Natural killer cell treated with Interleukin-12 subunit alpha and Interleukin-12 subunit beta and Interleukin-15 and Interleukin-18, amount 100 ng/mL, for 72 hours (primary cell): ENCODE results near the gene PDGFA. TPM values are rescaled to one million over a fixed set of nuclear protein-coding genes. Genes with fewer than 3 reads are reported as not detected.

ENCODE experiments used
- ATAC-seq, 2 donors: fragments of 150-1000 bp; cut with Tn5 transposase in 1 of 2; sonication (Bioruptor Pico), chemical (Tn5 transposase) in 1 of 2; 2 replicates each; pipeline ENCODE4 v1.10.0; 2021
- DNase-seq: peaks from one replicate; pipeline ENCODE4 v3.0.0; 2022; ENCODE audit warnings: low spot score
- H3K27ac Mint-ChIP-seq, 2 donors: 1 replicate in 1 of 2; 2 replicates in 1 of 2; pipeline ENCODE4 v1.8.0; 2022; ENCODE audit warnings: mixed read lengths in 2 of 2, mild to moderate bottlenecking in 1 of 2, moderate library complexity in 1 of 2
- H3K27me3 Mint-ChIP-seq, 2 donors: 1 replicate in 1 of 2; 2 replicates in 1 of 2; pipeline ENCODE4 v1.8.0; 2022; ENCODE audit warnings: mixed read lengths in 2 of 2
- H3K36me3 Mint-ChIP-seq: one replicate; pipeline ENCODE4 v1.8.0; 2022; ENCODE audit warnings: mixed read lengths
- H3K4me1 Mint-ChIP-seq, 2 donors: 1 replicate in 1 of 2; 2 replicates in 1 of 2; pipeline ENCODE4 v1.8.0; 2022; ENCODE audit warnings: low read depth in 2 of 2, mixed read lengths in 2 of 2, mild to moderate bottlenecking in 1 of 2
- H3K4me3 Mint-ChIP-seq: one replicate; pipeline ENCODE4 v1.8.0; 2022; ENCODE audit warnings: mixed read lengths
- H3K9me3 Mint-ChIP-seq: 2 replicates; pipeline ENCODE4 v1.8.0; 2022; ENCODE audit warnings: mixed read lengths
- total RNA-seq, 2 donors: library from RNA; stranded (reverse); gene quantifications; one replicate each; pipeline ENCODE4 v1.2.3, GENCODE V29; 2022

Gene PDGFA
- total RNA-seq, 2 donors from 2014 or later = 1.3 to 5.0 TPM

GRCh38 chr7:482521-483083 is 37.0 kb downstream of the PDGFA start:
- no peak for ATAC-seq
- no peaks in the 10 kb centered on the region for H3K36me3 Mint-ChIP-seq

DNA sequence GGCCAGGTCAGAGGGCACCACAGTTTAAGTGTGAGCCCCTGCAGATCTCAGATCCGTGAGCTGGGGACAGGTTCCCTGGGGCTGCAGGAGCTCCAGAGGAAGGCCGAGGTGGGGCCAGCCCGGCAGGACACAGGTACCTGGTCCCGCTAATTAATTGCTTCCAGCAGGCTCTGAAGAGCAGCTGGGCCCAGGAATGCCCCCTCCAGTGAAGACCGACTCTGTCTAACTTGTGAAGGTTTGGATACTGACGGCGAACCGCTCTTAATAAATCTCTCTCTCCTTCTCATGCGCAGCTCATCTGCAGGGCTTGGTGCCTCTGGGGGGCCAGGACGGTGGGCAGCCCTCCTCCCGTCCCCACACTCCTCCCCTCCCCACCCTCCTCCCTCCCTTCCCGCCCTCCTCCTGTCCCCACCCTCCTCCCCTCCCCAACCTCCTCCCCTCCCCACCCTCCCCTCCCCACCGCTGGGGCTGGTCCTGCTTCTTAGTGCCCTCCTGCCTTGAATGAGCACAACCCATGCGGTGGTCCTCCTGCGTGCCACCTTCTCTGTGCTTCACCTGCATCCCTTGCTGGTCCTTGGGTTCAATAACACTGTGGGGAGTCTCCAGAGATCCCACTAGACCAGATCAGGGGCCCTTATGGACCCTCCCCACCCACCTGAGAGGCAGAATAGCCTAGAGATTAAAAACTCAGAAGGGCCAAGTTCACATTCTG is 38.3 kb downstream of the PDGFA start:
- Mint-ChIP-seq H3K36me3 (no peaks in the 10 kb centered on the region), H3K9me3 (peaks cover 11% of the 10 kb centered on the region), H3K27ac (no peak overlapping the region), H3K4me1 (peaks cover 0 to 2% of the 10 kb centered on the region in 2 donors), H3K4me3 (no peak overlapping the region), H3K27me3 (peaks cover 15 to 21% of the 10 kb centered on the region in 2 donors)
- ATAC-seq (no peak), DNase-seq (peak; percentile 51)

More at GRCh38 chr7:482521-483083, 37.0 kb downstream of the PDGFA start:
- Mint-ChIP-seq H3K27ac (no peak overlapping the region), H3K4me1 (peaks cover 0 to 5% of the 10 kb centered on the region in 2 donors), H3K27me3 (peaks cover 17 to 30% of the 10 kb centered on the region in 2 donors), H3K4me3 (no peak overlapping the region), H3K9me3 (peaks cover 11% of the 10 kb centered on the region)
- no peak for DNase-seq

DNA sequence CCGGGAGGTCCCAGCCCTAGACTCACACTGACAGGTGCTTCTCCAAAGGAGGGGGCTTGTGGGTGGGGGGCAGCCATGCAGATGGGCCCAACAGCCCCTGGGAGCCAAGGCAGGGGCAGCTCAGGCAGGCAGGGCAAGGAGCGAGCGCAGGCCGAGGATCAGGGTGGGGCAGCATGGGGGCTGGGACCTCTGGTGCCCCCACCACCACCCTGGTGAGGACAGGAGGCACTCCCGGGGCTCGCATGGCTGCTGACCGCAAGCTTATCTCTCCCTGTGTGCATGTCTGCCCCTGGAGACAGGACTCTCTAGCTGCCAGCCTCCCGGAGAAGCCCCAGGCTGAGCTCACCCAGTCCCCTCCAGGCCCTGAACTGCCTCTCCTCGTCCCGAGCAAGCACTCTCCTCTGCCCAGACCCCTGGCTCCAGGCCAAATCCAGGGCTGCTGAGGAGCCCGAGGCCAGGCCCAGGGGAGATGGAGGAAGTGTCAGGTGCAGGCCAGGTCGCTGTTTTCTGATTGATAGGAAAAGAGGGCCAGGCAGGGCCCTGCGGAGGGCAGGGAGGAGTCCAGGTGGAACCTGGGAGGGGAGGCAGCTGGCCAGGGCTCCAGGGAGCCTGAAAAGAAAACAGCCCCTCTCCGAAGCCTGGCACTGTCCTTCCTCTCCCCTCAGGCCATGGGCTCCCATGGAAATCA is 39.0 kb downstream of the PDGFA start:
- Mint-ChIP-seq H3K27ac (no peak overlapping the region), H3K4me1 (no peaks in the 10 kb centered on the region), H3K9me3 (peaks cover 11% of the 10 kb centered on the region), H3K27me3 (peaks cover 11 to 16% of the 10 kb centered on the region in 2 donors), H3K4me3 (no peak overlapping the region), H3K36me3 (no peaks in the 10 kb centered on the region)
- DNase-seq (peak; percentile 25), ATAC-seq (peak; percentile 8 to 37)

GRCh38 chr7:479948-480499 is 39.6 kb downstream of the PDGFA start:
- DNase-seq (peak; percentile 53), ATAC-seq (no peak)
- H3K36me3 Mint-ChIP-seq = no peaks in the 10 kb centered on the region
- H3K9me3 Mint-ChIP-seq = peaks cover 11% of the 10 kb centered on the region
- no peak overlapping the region for H3K4me3 Mint-ChIP-seq
- H3K4me1 Mint-ChIP-seq = no peaks in the 10 kb centered on the region
- H3K27me3 Mint-ChIP-seq = peaks cover 11 to 16% of the 10 kb centered on the region in 2 donors
- H3K27ac Mint-ChIP-seq = no peak overlapping the region

- H3K4me1 Mint-ChIP-seq = no peaks in the 10 kb centered on the region
Measured at GRCh38 chr7:479115-479947, 40.3 kb downstream of the PDGFA start.

DNA sequence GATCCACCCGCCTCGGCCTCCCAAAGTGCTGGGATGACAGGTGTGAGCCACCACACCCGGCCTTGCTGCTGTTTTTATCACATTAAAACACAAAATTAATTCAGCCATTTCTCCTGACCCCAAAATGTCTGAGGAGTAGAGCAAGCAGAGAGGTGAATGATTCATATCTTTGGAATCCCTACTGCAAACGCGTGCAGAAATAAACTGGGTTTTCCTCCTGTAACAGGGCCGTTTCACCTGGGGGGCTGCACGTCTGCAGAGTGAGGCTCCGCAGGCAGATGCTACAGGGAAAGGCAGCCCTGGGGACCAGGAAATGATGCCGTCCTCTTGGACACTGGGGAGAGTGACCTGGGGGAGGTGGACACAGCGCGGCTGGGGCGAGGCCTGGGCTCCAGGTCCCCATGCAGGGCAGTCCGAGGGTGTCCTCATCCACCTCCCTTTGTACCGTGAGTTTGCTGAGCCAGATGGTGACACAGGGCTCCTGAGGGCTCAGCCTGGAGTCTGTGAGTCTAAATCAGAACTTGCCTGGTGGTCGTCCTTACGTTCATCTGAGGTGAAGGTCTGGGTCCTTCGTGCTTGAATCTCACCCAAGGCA is 41.9 kb downstream of the PDGFA start:
- DNase-seq (peak; percentile 25), ATAC-seq (no peak)

More at GRCh38 chr7:479115-479947, 40.3 kb downstream of the PDGFA start:
- ATAC-seq (no peak), DNase-seq (no peak)
- Mint-ChIP-seq H3K4me3 (no peak overlapping the region), H3K36me3 (no peaks in the 10 kb centered on the region), H3K9me3 (peaks cover 11% of the 10 kb centered on the region), H3K27me3 (peaks cover 11 to 16% of the 10 kb centered on the region in 2 donors), H3K27ac (no peak overlapping the region)

GRCh38 chr7:476736-477360 is 42.8 kb downstream of the PDGFA start:
- H3K4me1 Mint-ChIP-seq = no peaks in the 10 kb centered on the region
- peaks cover 0 to 2% of the 10 kb centered on the region in 2 donors for H3K27me3 Mint-ChIP-seq
- no peak for ATAC-seq
- no peaks in the 10 kb centered on the region for H3K36me3 Mint-ChIP-seq
- H3K9me3 Mint-ChIP-seq = no peaks in the 10 kb centered on the region
- H3K27ac Mint-ChIP-seq = no peak overlapping the region
- peak; percentile 58 for DNase-seq
- H3K4me3 Mint-ChIP-seq = no peak overlapping the region

More for the DNA sequence above, 41.9 kb downstream of the PDGFA start:
- no peaks in the 10 kb centered on the region for H3K4me1 Mint-ChIP-seq
- peaks cover 8% of the 10 kb centered on the region for H3K9me3 Mint-ChIP-seq
- no peak overlapping the region for H3K27ac Mint-ChIP-seq
- no peak overlapping the region for H3K4me3 Mint-ChIP-seq
- peaks cover 8 to 11% of the 10 kb centered on the region in 2 donors for H3K27me3 Mint-ChIP-seq
- no peaks in the 10 kb centered on the region for H3K36me3 Mint-ChIP-seq

DNA sequence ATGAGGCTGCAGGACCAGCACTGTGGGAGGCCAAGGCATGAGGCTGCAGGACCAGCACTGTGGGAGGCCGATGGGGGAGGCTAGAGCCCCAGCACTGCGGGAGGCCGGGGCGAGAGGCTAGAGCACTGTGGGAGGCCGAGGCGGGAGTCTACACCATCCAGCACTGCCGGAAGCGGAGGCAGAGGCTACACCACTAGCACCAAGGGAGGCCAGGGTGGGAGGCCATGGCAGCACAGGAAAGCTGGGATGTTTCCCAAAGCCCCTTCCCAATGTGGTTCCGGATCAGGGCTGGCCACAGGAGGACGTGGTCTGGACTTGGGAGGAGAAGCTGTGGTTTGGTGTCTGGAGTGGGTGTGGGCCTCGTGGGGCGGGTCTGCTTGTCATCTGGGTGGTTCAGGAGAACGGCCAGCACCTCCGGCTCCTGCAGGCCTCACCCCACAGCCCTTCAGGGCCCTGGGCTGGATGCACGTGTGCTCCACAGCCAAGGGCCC is 43.6 kb downstream of the PDGFA start:
- Mint-ChIP-seq H3K27me3 (no peaks in the 10 kb centered on the region), H3K27ac (no peak overlapping the region), H3K36me3 (no peaks in the 10 kb centered on the region), H3K4me3 (no peak overlapping the region), H3K4me1 (no peaks in the 10 kb centered on the region), H3K9me3 (no peaks in the 10 kb centered on the region)
- peak; percentile 51 for DNase-seq
- ATAC-seq = peak in 1 of 2 donors; percentile 17

DNA sequence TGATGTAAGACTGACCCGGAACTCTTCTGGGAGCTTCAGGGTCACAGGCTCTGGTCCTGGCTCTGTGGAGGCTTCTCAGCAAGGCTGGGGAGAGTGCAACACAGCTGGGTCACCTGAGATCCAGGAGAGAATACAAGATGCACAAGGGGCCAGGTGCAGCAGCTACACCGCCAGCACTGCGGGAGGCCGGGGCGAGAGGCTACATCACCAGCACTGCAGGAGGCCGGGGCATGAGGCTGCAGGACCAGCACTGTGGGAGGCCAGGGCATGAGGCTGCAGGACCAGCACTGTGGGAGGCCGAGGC is 44.3 kb downstream of the PDGFA start:
- Mint-ChIP-seq H3K4me3 (no peak overlapping the region), H3K4me1 (no peaks in the 10 kb centered on the region), H3K36me3 (no peaks in the 10 kb centered on the region), H3K27me3 (no peaks in the 10 kb centered on the region), H3K27ac (no peak overlapping the region), H3K9me3 (no peaks in the 10 kb centered on the region)
- ATAC-seq (no peak), DNase-seq (no peak)

- Mint-ChIP-seq H3K27ac (no peak overlapping the region), H3K27me3 (no peaks in the 10 kb centered on the region), H3K4me1 (no peaks in the 10 kb centered on the region), H3K4me3 (no peak overlapping the region), H3K36me3 (no peaks in the 10 kb centered on the region), H3K9me3 (no peaks in the 10 kb centered on the region)
- ATAC-seq = no peak
- peak; percentile 59 for DNase-seq
Measured at GRCh38 chr7:474605-475424, 44.8 kb downstream of the PDGFA start.

- ATAC-seq = no peak
- no peaks in the 10 kb centered on the region for H3K9me3 Mint-ChIP-seq
- no peaks in the 10 kb centered on the region for H3K36me3 Mint-ChIP-seq
- DNase-seq = peak; percentile 20
- H3K27ac Mint-ChIP-seq = no peak overlapping the region
- no peak overlapping the region for H3K4me3 Mint-ChIP-seq
- H3K4me1 Mint-ChIP-seq = peaks cover 2 to 4% of the 10 kb centered on the region in 2 donors
- H3K27me3 Mint-ChIP-seq = no peaks in the 10 kb centered on the region
Measured at GRCh38 chr7:473870-474604, 45.6 kb downstream of the PDGFA start.
